Panc1 (cell line): ENCODE data around the gene SLC12A7. TPM values are rescaled to one million over a fixed set of nuclear protein-coding genes. Genes with fewer than 3 reads are reported as not detected.
A peak's percentile ranks its signal among the peaks of the same experiment; 100 is the strongest.

ENCODE experiments used
- ATAC-seq: fragments of 200-7000 bp; cut with Tn5 transposase; 2 replicates; pipeline ENCODE4 v1.9.1; 2020; ENCODE audit warnings: mild to moderate bottlenecking, moderate library complexity
- BruUV-seq: library from RNA; stranded (reverse); fragments of 400-500 nt; replicated peaks from 2 replicates; lab custom pipeline; 2021; lab: Mats Ljungman, UMichigan
- CTCF ChIA-PET: fragments of 300-600 bp; sonication (Branson Sonifier 250); formaldehyde crosslinking; loops from one replicate; lab custom pipeline; 2022; ENCODE audit warnings: antibody characterized with exemption; lab: Charles Lee
- POLR2A ChIA-PET: fragments of 300-600 bp; sonication (Branson Sonifier 250); formaldehyde crosslinking; loops from one replicate; lab custom pipeline; 2022; ENCODE audit warnings: antibody characterized with exemption; lab: Charles Lee
- DNase-seq: peaks from one replicate; pipeline ENCODE4 v3.0.0-alpha.2; 2010; ENCODE audit warnings: low read depth, low spot score
- H3K27ac ChIP-seq: 2 replicates; pipeline ENCODE4 v1.5.1; 2011; ENCODE audit warnings: mild to moderate bottlenecking, low read length, inconsistent platforms
- H3K27me3 ChIP-seq: fragments of 200-500 bp; sonication (Bioruptor generic); 2 replicates; pipeline ENCODE4 v1.6.0; 2014; ENCODE audit warnings: low read length, inconsistent platforms; ENCODE audit not compliant: control insufficient read depth, insufficient read depth
- H3K36me3 ChIP-seq: fragments of 200-500 bp; sonication (Bioruptor generic); 2 replicates; pipeline ENCODE4 v1.5.1; 2014; ENCODE audit warnings: inconsistent platforms, mild to moderate bottlenecking, low read length, moderate library complexity; ENCODE audit not compliant: control insufficient read depth, insufficient read depth
- H3K4me1 ChIP-seq: 2 replicates; pipeline ENCODE4 v1.5.1; 2011; ENCODE audit warnings: inconsistent platforms, mild to moderate bottlenecking, low read length, moderate library complexity; ENCODE audit not compliant: control insufficient read depth, insufficient read depth
- H3K4me3 ChIP-seq, 2 experiments: 2 replicates each; pipeline ENCODE4 v1.5.1; 2011 to 2012; ENCODE audit warnings: low read depth in 2 of 2, low read length in 2 of 2, mild to moderate bottlenecking in 2 of 2, inconsistent platforms in 1 of 2, moderate library complexity in 1 of 2
- H3K9me3 ChIP-seq: fragments of 200-500 bp; sonication (Bioruptor generic); 2 replicates; pipeline ENCODE4 v1.5.1; 2014; ENCODE audit warnings: low read depth, mild to moderate bottlenecking, inconsistent platforms, low read length, moderate library complexity; ENCODE audit not compliant: control insufficient read depth, insufficient read depth
- CTCF ChIP-seq: fragments of 450-650 bp; IDR thresholded peaks from 2 replicates; pipeline ENCODE4 v1.5.1; 2017; ENCODE audit warnings: mild to moderate bottlenecking
- POLR2AphosphoS5 ChIP-seq: IDR thresholded peaks from 2 replicates; pipeline ENCODE4 v1.6.1; 2012; ENCODE audit warnings: mild to moderate bottlenecking, low read depth, low read length, moderate library complexity
- REST ChIP-seq, 2 experiments: IDR thresholded peaks; 2 replicates each; pipeline ENCODE4 v1.6.1; 2011 to 2012; ENCODE audit warnings: low read depth in 2 of 2, control low read depth in 1 of 2, low read length in 1 of 2, mild to moderate bottlenecking in 1 of 2, moderate library complexity in 1 of 2; ENCODE audit not compliant: insufficient read depth in 1 of 2
- SIN3A ChIP-seq: IDR thresholded peaks from 2 replicates; pipeline ENCODE4 v1.6.1; 2012; ENCODE audit warnings: low read depth, mild to moderate bottlenecking, low read length, moderate library complexity, borderline replicate concordance; ENCODE audit not compliant: insufficient read depth
- TCF7L2 ChIP-seq: IDR thresholded peaks from 2 replicates; pipeline ENCODE4 v1.6.1; 2011; ENCODE audit warnings: mild to moderate bottlenecking, low read depth, low read length, inconsistent platforms
- in situ Hi-C: cut with HindIII; loops from 2 replicates; pipeline ENCODE4 v1.10.0; 2016; ENCODE audit warnings: low sequenced_read_pairs, low pct_unique_long_range_greater_than_20kb
- intact Hi-C: fragments of 100-400 bp; cut with micrococcal nuclease; formaldehyde crosslinking; loops from one replicate; pipeline ENCODE4 v1.10.0; 2022; ENCODE audit not compliant: unreplicated experiment
- total RNA-seq: library from RNA; stranded (reverse); gene quantifications from one replicate; pipeline ENCODE4 v1.2.1, GENCODE V29; 2021; ENCODE audit not compliant: unreplicated experiment

SLC12A7 gene
- total RNA-seq, 1 experiment from 2014 or later, result 297 TPM

- POLR2A ChIA-PET, result no interaction called here
- ATAC-seq, result 0 out of 2 replicates have a peak, but pooled peaks have one; percentile 21
Measured at GRCh38 chr5:1017691-1018455, 94.0 kb downstream of the SLC12A7 start.

GRCh38 chr5:1017056-1017455, 94.8 kb downstream of the SLC12A7 start:
- intact Hi-C loops (no loop called here), in situ Hi-C loops (no loop called here)
- Histone ChIP-seq H3K36me3 (no peaks in the 10 kb centered on the region), H3K4me1 (peaks cover 4% of the 10 kb centered on the region; the same call in 1 of the 2 replicates), H3K4me3 (no peak overlapping the region), H3K27me3 (no peaks in the 10 kb centered on the region), H3K9me3 (no peaks in the 10 kb centered on the region), H3K27ac (no peak overlapping the region)
- TF ChIP-seq POLR2AphosphoS5 (no peak), TCF7L2 (no peak), SIN3A (no peak), REST (IDR thresholded peaks at IDR 0.05; ENCODE audit: insufficient read depth in 1 of 2, low read depth in 2 of 2, low read length in 1 of 2) (no peak)
- CTCF ChIA-PET, result no interaction called here
- no TSS peak for BruUV-seq
- POLR2A ChIA-PET, result no interaction called here
- DNase-seq, result no peak
- ATAC-seq, result no peak

More at GRCh38 chr5:1017691-1018455, 94.0 kb downstream of the SLC12A7 start:
- no peak for DNase-seq
- intact Hi-C loops, result no loop called here
- Histone ChIP-seq H3K4me1 (peaks cover 4% of the 10 kb centered on the region; the same call in 1 of the 2 replicates), H3K4me3 (no peak overlapping the region), H3K36me3 (no peaks in the 10 kb centered on the region), H3K9me3 (no peaks in the 10 kb centered on the region), H3K27me3 (no peaks in the 10 kb centered on the region), H3K27ac (no peak overlapping the region)
- in situ Hi-C loops, result no loop called here
- TF ChIP-seq POLR2AphosphoS5 (no peak), SIN3A (no peak), REST (IDR thresholded peaks at IDR 0.05; ENCODE audit: insufficient read depth in 1 of 2, low read depth in 2 of 2, low read length in 1 of 2) (no peak), TCF7L2 (no peak), CTCF (no peak)
- BruUV-seq, result no TSS peak
- CTCF ChIA-PET, result no interaction called here
